ACC112 (cell line): ENCODE results near the gene SYNDIG1L.
A peak's percentile ranks its signal among the peaks of the same experiment; 100 is the strongest.

Experiments
- H2AFZ ChIP-seq: fragments of 200-600 bp; sonication (generic); one replicate; pipeline ENCODE4 v1.6.0; 2017; ENCODE audit warnings: antibody characterized with exemption, low read length; ENCODE audit not compliant: unreplicated experiment
- H3K27ac ChIP-seq: fragments of 200-600 bp; sonication (generic); 2 replicates; pipeline ENCODE4 v1.5.1; 2014; ENCODE audit warnings: low read depth, mild to moderate bottlenecking, antibody characterized with exemption, low read length, moderate library complexity
- H3K27me3 ChIP-seq: fragments of 200-600 bp; sonication (generic); 2 replicates; pipeline ENCODE4 v1.6.1; 2014; ENCODE audit warnings: mild to moderate bottlenecking, antibody characterized with exemption, low read length, moderate library complexity, mixed read lengths; ENCODE audit not compliant: insufficient read depth
- H3K36me3 ChIP-seq: fragments of 200-600 bp; sonication (generic); 2 replicates; pipeline ENCODE4 v1.6.1; 2016; ENCODE audit warnings: mild to moderate bottlenecking, antibody characterized with exemption, low read length, moderate library complexity, mixed read lengths; ENCODE audit not compliant: insufficient read depth
- H3K4me1 ChIP-seq: fragments of 200-600 bp; sonication (generic); one replicate; pipeline ENCODE4 v1.6.1; 2016; ENCODE audit warnings: low read length, mixed read lengths; ENCODE audit not compliant: insufficient read depth, unreplicated experiment, control insufficient read depth
- H3K4me3 ChIP-seq: fragments of 200-600 bp; sonication (generic); 2 replicates; pipeline ENCODE4 v1.5.1; 2014; ENCODE audit warnings: mild to moderate bottlenecking, low read depth, low read length
- H3K79me2 ChIP-seq: fragments of 200-600 bp; sonication (generic); one replicate; pipeline ENCODE4 v1.6.0; 2016; ENCODE audit warnings: low read length; ENCODE audit not compliant: control insufficient read depth, unreplicated experiment, insufficient read depth

Gene SYNDIG1L

GRCh38 chr14:74426202-74426582, at the start of gene SYNDIG1L:
SYNDIG1L (minus strand) TSS chr14:74426210; CDS start chr14:74409744, 16,466 bp downstream.
- no peak within 1 kb of the TSS for H2AFZ ChIP-seq
- H3K4me3 ChIP-seq: no peak within 1 kb of the TSS
- no peaks in the 10 kb centered on the region for H3K36me3 ChIP-seq
- H3K27me3 ChIP-seq: peaks cover 94% of the 10 kb centered on the region
- H3K79me2 ChIP-seq: no peaks in the 10 kb centered on the region
- H3K27ac ChIP-seq: no peak within 1 kb of the TSS
- no peaks in the 10 kb centered on the region for H3K4me1 ChIP-seq

GRCh38 chr14:74475678-74476077, 49.7 kb upstream of the SYNDIG1L start:
- Histone ChIP-seq H3K4me1 (peaks cover 12% of the 10 kb centered on the region), H3K27ac (peak overlapping the region; percentile 19; the same call in 1 of the 2 replicates), H3K4me3 (no peak overlapping the region), H3K36me3 (peaks cover 17% of the 10 kb centered on the region; the same call in 1 of the 2 replicates), H3K79me2 (no peaks in the 10 kb centered on the region), H3K27me3 (no peaks in the 10 kb centered on the region), H2AFZ (no peak overlapping the region)

GRCh38 chr14:74474376-74474775, 48.4 kb upstream of the SYNDIG1L start:
- H3K4me3 ChIP-seq: no peak overlapping the region
- no peaks in the 10 kb centered on the region for H3K27me3 ChIP-seq
- H3K36me3 ChIP-seq: peaks cover 8% of the 10 kb centered on the region; the same call in 1 of the 2 replicates
- no peaks in the 10 kb centered on the region for H3K79me2 ChIP-seq
- H3K4me1 ChIP-seq: peaks cover 12% of the 10 kb centered on the region
- no peak overlapping the region for H2AFZ ChIP-seq
- H3K27ac ChIP-seq: no peak overlapping the region

- no peaks in the 10 kb centered on the region for H3K27me3 ChIP-seq
- H3K36me3 ChIP-seq: peaks cover 6% of the 10 kb centered on the region; the same call in 1 of the 2 replicates
- no peaks in the 10 kb centered on the region for H3K79me2 ChIP-seq
- no peak overlapping the region for H2AFZ ChIP-seq
- H3K4me3 ChIP-seq: no peak overlapping the region
- peaks cover 12% of the 10 kb centered on the region for H3K4me1 ChIP-seq
- no peak overlapping the region for H3K27ac ChIP-seq
These were observed 46.6 kb upstream of the SYNDIG1L start for GRCh38 chr14:74472601-74473000.

GRCh38 chr14:74469548-74470518, 43.8 kb upstream of the SYNDIG1L start:
- Histone ChIP-seq H3K27me3 (peaks cover 20% of the 10 kb centered on the region; the same call in 1 of the 2 replicates), H3K79me2 (no peaks in the 10 kb centered on the region), H2AFZ (no peak overlapping the region), H3K4me3 (no peak overlapping the region), H3K4me1 (no peaks in the 10 kb centered on the region), H3K36me3 (peaks cover 6% of the 10 kb centered on the region; the same call in 1 of the 2 replicates), H3K27ac (no peak overlapping the region)

- Histone ChIP-seq H3K4me1 (no peaks in the 10 kb centered on the region), H2AFZ (no peak overlapping the region), H3K4me3 (no peak overlapping the region), H3K27ac (no peak overlapping the region), H3K79me2 (no peaks in the 10 kb centered on the region), H3K36me3 (peaks cover 2% of the 10 kb centered on the region; the same call in 1 of the 2 replicates), H3K27me3 (peaks cover 34% of the 10 kb centered on the region)
These were observed 42.5 kb upstream of the SYNDIG1L start for GRCh38 chr14:74468513-74468912.

- Histone ChIP-seq H3K4me3 (no peak overlapping the region), H3K4me1 (no peaks in the 10 kb centered on the region), H2AFZ (no peak overlapping the region), H3K79me2 (no peaks in the 10 kb centered on the region), H3K36me3 (no peaks in the 10 kb centered on the region), H3K27ac (no peak overlapping the region), H3K27me3 (peaks cover 47% of the 10 kb centered on the region)
These were observed 39.3 kb upstream of the SYNDIG1L start for GRCh38 chr14:74465335-74465734.

GRCh38 chr14:74464785-74465184, 38.8 kb upstream of the SYNDIG1L start:
- Histone ChIP-seq H3K27ac (no peak overlapping the region), H3K79me2 (no peaks in the 10 kb centered on the region), H3K27me3 (peaks cover 47% of the 10 kb centered on the region), H3K4me1 (peaks cover 1% of the 10 kb centered on the region), H3K36me3 (no peaks in the 10 kb centered on the region), H3K4me3 (no peak overlapping the region), H2AFZ (no peak overlapping the region)

GRCh38 chr14:74463697-74464096, 37.7 kb upstream of the SYNDIG1L start:
- Histone ChIP-seq H3K27ac (no peak overlapping the region), H3K4me1 (peaks cover 3% of the 10 kb centered on the region), H3K79me2 (no peaks in the 10 kb centered on the region), H3K4me3 (no peak overlapping the region), H3K36me3 (no peaks in the 10 kb centered on the region), H2AFZ (no peak overlapping the region), H3K27me3 (peaks cover 47% of the 10 kb centered on the region)

- Histone ChIP-seq H3K4me1 (peaks cover 3% of the 10 kb centered on the region), H3K27ac (no peak overlapping the region), H3K36me3 (no peaks in the 10 kb centered on the region), H3K79me2 (no peaks in the 10 kb centered on the region), H3K4me3 (no peak overlapping the region), H2AFZ (no peak overlapping the region), H3K27me3 (peaks cover 47% of the 10 kb centered on the region)
These were observed 37.0 kb upstream of the SYNDIG1L start for GRCh38 chr14:74462993-74463392.

GRCh38 chr14:74459976-74460375, 34.0 kb upstream of the SYNDIG1L start:
- no peak overlapping the region for H3K4me3 ChIP-seq
- H3K4me1 ChIP-seq: peaks cover 3% of the 10 kb centered on the region
- H3K27me3 ChIP-seq: peaks cover 37% of the 10 kb centered on the region
- H2AFZ ChIP-seq: no peak overlapping the region
- no peaks in the 10 kb centered on the region for H3K36me3 ChIP-seq
- H3K79me2 ChIP-seq: no peaks in the 10 kb centered on the region
- no peak overlapping the region for H3K27ac ChIP-seq
